Kidney (tissue), 14 donors: ENCODE results near the gene PECR. TPM values are rescaled to one million over a fixed set of nuclear protein-coding genes. Genes with fewer than 3 reads are reported as not detected.
A peak's percentile ranks its signal among the peaks of the same experiment; 100 is the strongest.

Experiments
- DNase-seq, 5 donors: peaks; one replicate each; pipeline ENCODE4 v3.0.0-alpha.2; 2013 to 2020
- FAIRE-seq: peaks from 2 replicates; lab custom pipeline; 2012; peaks lifted over from hg19 to GRCh38; lab: Jason Lieb, UNC
- H3K27ac ChIP-seq, 2 donors: one replicate each; pipeline ENCODE4 v1.7.0; 2013; ENCODE audit warnings: low read depth in 2 of 2, low read length in 2 of 2, inconsistent platforms in 1 of 2
- H3K27me3 ChIP-seq: one replicate; pipeline ENCODE4 v1.7.1; 2013; ENCODE audit warnings: low read length, inconsistent platforms; ENCODE audit not compliant: control insufficient read depth, insufficient read depth
- H3K36me3 ChIP-seq, 3 donors: one replicate each; pipeline versions ENCODE4 v1.7.0 to v1.7.1; 2013; ENCODE audit warnings: low read length in 3 of 3, control low read depth in 1 of 3, inconsistent platforms in 1 of 3; ENCODE audit not compliant: insufficient read depth in 3 of 3, control insufficient read depth in 2 of 3
- H3K4me1 ChIP-seq, 3 donors: one replicate each; pipeline versions ENCODE4 v1.7.0 to v1.7.1; 2013; ENCODE audit warnings: low read length in 3 of 3, inconsistent platforms in 1 of 3, low read depth in 1 of 3; ENCODE audit not compliant: control insufficient read depth in 2 of 3, insufficient read depth in 2 of 3
- H3K4me3 ChIP-seq, 3 donors: one replicate each; pipeline versions ENCODE4 v1.7.0 to v1.8.1; 2013; ENCODE audit warnings: low read length in 3 of 3, control low read depth in 1 of 3, inconsistent platforms in 1 of 3
- H3K9ac ChIP-seq, 3 donors: one replicate each; pipeline versions ENCODE4 v1.7.0 to v1.7.1; 2013; ENCODE audit warnings: low read length in 3 of 3, control low read depth in 1 of 3, inconsistent platforms in 1 of 3
- H3K9me3 ChIP-seq, 3 donors: one replicate each; pipeline versions ENCODE4 v1.7.0 to v1.7.1; 2013; ENCODE audit warnings: low read length in 3 of 3, control low read depth in 1 of 3, inconsistent platforms in 1 of 3; ENCODE audit not compliant: control insufficient read depth in 2 of 3, insufficient read depth in 1 of 3
- CTCF ChIP-seq: IDR thresholded peaks from 3 replicates; pipeline ENCODE4 v1.5.1; 2012; ENCODE audit warnings: mild to moderate bottlenecking, moderate library complexity, borderline replicate concordance; ENCODE audit not compliant: insufficient read depth; ENCODE audit errors: extremely low read depth
- intact Hi-C: fragments of 100-400 bp; cut with DNase I; formaldehyde crosslinking; loops from one replicate; pipeline ENCODE4 v1.11.1; 2022
- polyA plus RNA-seq: library from polyadenylated mRNA; stranded (reverse); fragments of 350-450 nt; fragmentation: Illumina TruSeq; extraction: RNeasy Lipid Tissue Mini Kit (QIAGEN cat#74804); gene quantifications from one replicate; pipeline ENCODE4 v1.2.3, GENCODE V29; 2014; ENCODE audit warnings: low read depth, low replicate concordance; ENCODE audit not compliant: insufficient read depth
- total RNA-seq: library from RNA; stranded (reverse); fragmentation: NEBNext Ultra II Directional; extraction: Animal tissue kit (Norgen Biotek cat#: 25700); gene quantifications from one replicate; pipeline ENCODE4 v1.2.1, GENCODE V29; 2021
- donor health status: control.
- donor health status: control.
- donor health status: control.
- donor health status: control.
- donor health status: control.
- donor health status: DM: yes; HTN: yes; CAD: no.
- donor health status: Normal renal cell carcinoma (clear cell type).

PECR gene
- total and polyA plus RNA-seq, 2 donors from 2014 or later: 28.4 to 36.0 TPM

DNA sequence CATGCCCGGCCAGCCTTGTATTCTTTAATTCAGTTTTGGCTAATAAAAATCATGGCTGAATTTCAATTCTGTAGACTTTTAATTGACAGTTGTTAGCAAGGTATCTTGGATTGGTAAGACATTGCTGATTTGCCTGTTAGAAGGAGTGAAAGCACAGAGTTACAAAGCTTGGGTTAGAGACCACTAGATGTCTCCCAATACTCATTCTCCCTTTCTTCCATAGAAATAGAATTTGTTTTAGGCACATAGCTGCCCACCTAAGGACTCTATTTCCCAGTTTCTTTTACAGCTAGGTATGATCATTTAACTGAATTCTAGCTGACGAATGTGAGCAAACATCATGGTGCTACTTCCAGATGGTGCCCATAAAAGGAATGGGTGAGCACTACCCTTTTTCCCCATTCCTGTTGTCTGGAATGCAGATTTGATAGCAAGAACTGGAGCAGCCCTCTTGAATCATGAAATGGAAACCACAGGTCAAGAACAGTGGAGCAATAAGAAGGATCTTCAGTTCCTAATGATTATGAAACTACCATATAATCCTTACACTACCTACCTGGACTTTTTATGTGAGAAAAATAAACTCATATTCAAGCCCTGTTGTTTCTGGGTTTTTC lies 17.5 kb downstream of the PECR start:
- TF ChIP-seq CTCF: peak; percentile 14
- H3K36me3 ChIP-seq: peaks cover 0 to 25% (median 12%) of the 10 kb centered on the region in 3 donors
- H3K9me3 ChIP-seq: no peaks in the 10 kb centered on the region
- DNase-seq (no peak), FAIRE-seq (no peak)
- H3K9ac ChIP-seq: no peak overlapping the region
- H3K4me3 ChIP-seq: no peak overlapping the region
- intact Hi-C loops: no loop called here
- no peak overlapping the region for H3K27ac ChIP-seq
- no peaks in the 10 kb centered on the region for H3K4me1 ChIP-seq
- H3K27me3 ChIP-seq: no peaks in the 10 kb centered on the region

DNA sequence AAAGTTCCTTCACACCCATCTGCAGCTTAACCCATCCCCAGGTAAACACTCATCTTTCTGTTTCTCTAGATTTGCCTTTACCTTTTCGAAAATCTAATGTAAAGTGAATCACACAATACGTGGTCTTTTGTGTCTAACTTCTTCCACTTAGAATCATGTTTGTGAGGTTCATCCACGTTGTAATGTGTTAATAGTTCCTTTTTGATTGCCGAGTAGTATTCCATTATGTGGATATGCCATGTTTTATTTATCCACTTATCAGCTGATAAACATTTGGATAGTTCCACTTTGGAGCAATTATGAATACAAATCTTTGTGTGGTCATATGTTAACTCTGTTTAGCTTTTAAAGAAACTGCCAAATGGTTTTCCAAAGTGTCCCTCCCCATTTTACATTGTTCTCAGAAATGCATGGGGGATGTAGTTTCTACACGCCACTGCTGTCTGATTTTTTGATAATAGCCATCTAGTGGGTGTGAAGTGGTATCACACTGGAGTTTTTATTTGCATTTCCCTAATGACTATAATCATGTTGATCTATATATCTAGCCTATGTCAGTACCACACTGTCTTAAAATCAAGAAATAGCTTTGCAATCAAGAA lies 22.3 kb downstream of the PECR start:
- Histone ChIP-seq H3K36me3 (peaks cover 0 to 12% (median 2%) of the 10 kb centered on the region in 3 donors), H3K27me3 (no peaks in the 10 kb centered on the region), H3K9ac (no peak overlapping the region), H3K4me3 (no peak overlapping the region), H3K4me1 (peaks cover 9 to 14% (median 13%) of the 10 kb centered on the region in 3 donors), H3K27ac (no peak overlapping the region), H3K9me3 (no peaks in the 10 kb centered on the region)
- DNase-seq (no peak), FAIRE-seq (no peak)
- no peak for TF ChIP-seq CTCF
- intact Hi-C loops: no loop called here

DNA sequence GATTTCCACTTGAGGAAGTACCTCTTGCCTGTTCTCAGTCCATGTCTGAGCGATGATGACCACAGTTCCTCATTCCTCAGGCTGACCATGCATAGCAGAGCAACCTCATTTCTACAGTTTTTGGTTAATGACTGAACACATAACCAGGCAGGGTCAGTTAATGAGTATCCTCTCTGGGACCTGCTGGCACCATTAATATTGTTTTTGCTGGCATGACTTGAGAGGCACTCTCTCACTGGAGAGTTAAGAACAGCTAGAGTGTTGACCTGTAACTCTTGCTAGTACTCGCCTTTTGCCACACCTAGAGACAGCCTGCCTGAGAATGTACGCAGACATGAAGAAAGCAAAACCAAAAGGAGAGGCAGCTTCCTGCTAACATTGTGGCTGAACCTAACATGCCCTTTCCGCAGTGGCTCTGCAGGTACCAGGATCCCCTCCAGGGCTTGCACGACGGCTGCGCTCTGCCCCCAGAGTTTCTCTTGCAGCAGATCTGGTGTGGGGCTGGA lies 23.9 kb downstream of the PECR start:
- DNase-seq: peak; percentile 60 to 92 (median 86)
- H3K27ac ChIP-seq: peak overlapping the region; percentile 1 to 71
- peak overlapping the region in 2 of 3 donors; percentile 1 to 37 for H3K9ac ChIP-seq
- FAIRE-seq: peak; percentile 97
- peaks cover 9 to 14% (median 13%) of the 10 kb centered on the region in 3 donors for H3K4me1 ChIP-seq
- no peaks in the 10 kb centered on the region for H3K27me3 ChIP-seq
- H3K9me3 ChIP-seq: no peaks in the 10 kb centered on the region
- no peak for TF ChIP-seq CTCF
- intact Hi-C loops: no loop called here
- H3K4me3 ChIP-seq: peak overlapping the region; percentile 22 to 49 (median 40)
- peaks cover 0 to 3% (median 0%) of the 10 kb centered on the region in 3 donors for H3K36me3 ChIP-seq
